HEK293T (cell line): ENCODE results near the gene ZNF362.

ENCODE experiments used
- CTCF ChIA-PET: fragments of 350-600 bp; formaldehyde crosslinking; extraction: SDS; loops from one replicate; lab custom pipeline; 2021; ENCODE audit warnings: antibody characterized with exemption, inconsistent platforms; lab: Yijun Ruan, JAX
- POLR2A ChIA-PET: fragments of 350-600 bp; formaldehyde crosslinking; extraction: SDS; loops from one replicate; lab custom pipeline; 2020; ENCODE audit warnings: antibody characterized with exemption, inconsistent platforms; lab: Yijun Ruan, JAX
- DNase-seq: peaks from one replicate; pipeline ENCODE4 v3.0.0; 2012; ENCODE audit warnings: mixed read lengths; ENCODE audit errors: extremely low spot score
- ARNT ChIP-seq: fragments of 450-650 bp; IDR thresholded peaks from 2 replicates; pipeline ENCODE4 v1.6.1; 2017; ENCODE audit warnings: mild to moderate bottlenecking
- BHLHE40 ChIP-seq: fragments of 450-650 bp; IDR thresholded peaks from 2 replicates; pipeline ENCODE4 v1.6.1; 2016; ENCODE audit warnings: mild to moderate bottlenecking, moderate library complexity, borderline replicate concordance
- CTBP1 ChIP-seq: fragments of 450-650 bp; IDR thresholded peaks from 2 replicates; pipeline ENCODE4 v1.6.1; 2016; ENCODE audit warnings: borderline replicate concordance
- ELF4 ChIP-seq: fragments of 450-650 bp; IDR thresholded peaks from 2 replicates; pipeline ENCODE4 v1.6.1; 2017; ENCODE audit warnings: antibody characterized with exemption
- FOXA1 ChIP-seq: fragments of 450-650 bp; IDR thresholded peaks from 2 replicates; pipeline ENCODE4 v1.6.1; 2016; ENCODE audit warnings: mild to moderate bottlenecking
- FOXK2 ChIP-seq: fragments of 450-650 bp; IDR thresholded peaks from 2 replicates; pipeline ENCODE4 v1.6.1; 2016; ENCODE audit warnings: mild to moderate bottlenecking
- FOXM1 ChIP-seq: fragments of 450-650 bp; IDR thresholded peaks from 2 replicates; pipeline ENCODE4 v1.6.1; 2017; ENCODE audit warnings: mild to moderate bottlenecking, borderline replicate concordance
- HDGF ChIP-seq: fragments of 450-650 bp; IDR thresholded peaks from 2 replicates; pipeline ENCODE4 v1.6.1; 2017; ENCODE audit warnings: antibody characterized with exemption, borderline replicate concordance
- L3MBTL2 ChIP-seq: fragments of 450-650 bp; conservative IDR thresholded peaks from 2 replicates; pipeline ENCODE4 v1.6.1; 2016; ENCODE audit warnings: mild to moderate bottlenecking
- LEF1 ChIP-seq: fragments of 450-650 bp; IDR thresholded peaks from 2 replicates; pipeline ENCODE4 v1.6.1; 2017; ENCODE audit warnings: mild to moderate bottlenecking, borderline replicate concordance
- NFRKB ChIP-seq: fragments of 450-650 bp; IDR thresholded peaks from 2 replicates; pipeline ENCODE4 v1.6.1; 2016; ENCODE audit warnings: mild to moderate bottlenecking, moderate library complexity
- SP1 ChIP-seq: fragments of 450-650 bp; IDR thresholded peaks from 2 replicates; pipeline ENCODE4 v1.6.1; 2017
- SUZ12 ChIP-seq: fragments of 450-650 bp; IDR thresholded peaks from 2 replicates; pipeline ENCODE4 v1.6.1; 2016; ENCODE audit warnings: mild to moderate bottlenecking
- TARDBP ChIP-seq: fragments of 450-650 bp; IDR thresholded peaks from 2 replicates; pipeline ENCODE4 v1.6.1; 2016
- ZNF384 ChIP-seq: fragments of 450-650 bp; IDR thresholded peaks from 2 replicates; pipeline ENCODE4 v1.6.1; 2016
- TF ChIP-seq, protein P1 (sequence below): fragments of 450-650 bp; IDR thresholded peaks from 2 replicates; pipeline ENCODE4 v1.6.1; 2016

The ZNF362 gene

DNA sequence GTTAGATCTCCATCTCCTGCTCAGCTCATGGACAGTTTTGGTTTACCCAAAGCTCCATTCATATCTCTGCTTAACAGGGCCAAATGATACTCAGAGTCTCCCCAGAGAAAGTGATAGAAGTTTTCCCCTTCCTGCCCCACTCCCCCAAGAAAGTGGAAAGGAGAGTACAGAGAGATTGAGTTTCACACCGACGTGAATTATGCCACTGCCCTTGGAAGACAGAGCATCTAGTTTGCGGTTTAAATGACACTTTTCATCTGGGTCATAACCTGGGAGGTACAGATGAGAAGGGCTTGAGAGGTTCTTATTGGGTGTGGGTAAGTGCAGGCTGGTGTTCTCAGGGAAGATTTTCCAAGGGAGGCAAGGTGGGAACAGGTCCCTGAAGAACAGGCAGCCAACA lies 6.9 kb upstream of the ZNF362 start:
- TF ChIP-seq TARDBP (no peak), CTBP1 (no peak), FOXM1 (no peak), ARNT (no peak), SUZ12 (no peak), SP1 (no peak), HDGF (no peak), L3MBTL2 (no peak), FOXK2 (no peak), ELF4 (no peak), ZNF384 (no peak), NFRKB (no peak), BHLHE40 (no peak), LEF1 (no peak), FOXA1 (no peak)
- TF ChIP-seq, protein P1, sequence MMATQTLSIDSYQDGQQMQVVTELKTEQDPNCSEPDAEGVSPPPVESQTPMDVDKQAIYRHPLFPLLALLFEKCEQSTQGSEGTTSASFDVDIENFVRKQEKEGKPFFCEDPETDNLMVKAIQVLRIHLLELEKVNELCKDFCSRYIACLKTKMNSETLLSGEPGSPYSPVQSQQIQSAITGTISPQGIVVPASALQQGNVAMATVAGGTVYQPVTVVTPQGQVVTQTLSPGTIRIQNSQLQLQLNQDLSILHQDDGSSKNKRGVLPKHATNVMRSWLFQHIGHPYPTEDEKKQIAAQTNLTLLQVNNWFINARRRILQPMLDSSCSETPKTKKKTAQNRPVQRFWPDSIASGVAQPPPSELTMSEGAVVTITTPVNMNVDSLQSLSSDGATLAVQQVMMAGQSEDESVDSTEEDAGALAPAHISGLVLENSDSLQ = no peak
- POLR2A ChIA-PET = no interaction called here
- CTCF ChIA-PET = no interaction called here

DNA sequence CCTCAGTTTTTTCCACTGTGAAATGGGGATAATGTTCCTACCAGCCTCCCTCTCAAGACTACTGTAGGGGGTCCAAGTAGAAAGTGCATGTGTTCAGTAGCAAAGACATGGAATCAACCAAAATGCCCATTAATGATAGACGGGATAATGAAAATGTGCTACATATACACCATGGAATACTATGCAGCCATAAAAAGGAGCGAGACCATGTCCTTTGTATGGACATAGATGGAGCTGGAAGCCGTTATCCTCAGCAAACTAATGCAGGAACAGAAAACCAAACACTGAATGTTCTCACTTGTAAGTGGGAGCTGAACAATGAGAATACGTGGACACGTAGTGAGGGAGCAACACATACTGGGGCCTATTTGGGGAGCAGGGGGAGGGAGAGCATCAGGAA lies 6.1 kb upstream of the ZNF362 start:
- no peak for DNase-seq

More for the DNA sequence above, 6.9 kb upstream of the ZNF362 start:
- DNase-seq = no peak

DNA sequence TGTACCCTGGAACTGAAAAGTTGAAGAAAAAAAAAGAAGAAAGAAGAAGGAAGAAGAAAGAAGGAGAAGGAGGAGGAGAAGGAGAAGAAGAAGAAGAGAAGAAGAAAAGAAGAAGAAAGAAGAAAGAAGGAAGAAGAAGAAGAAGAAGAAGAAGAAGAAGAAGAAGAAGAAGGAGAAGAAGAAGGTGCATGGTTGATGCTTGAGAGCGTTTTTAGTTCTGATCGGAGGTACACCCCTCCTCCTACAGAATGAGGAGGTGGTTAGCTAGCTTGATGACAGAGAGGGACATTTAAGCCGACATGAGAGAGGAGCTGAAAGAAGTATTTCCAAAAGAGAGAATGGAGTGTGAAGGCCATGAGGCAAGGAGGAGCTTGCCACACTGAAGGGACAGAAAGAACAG lies 5.6 kb upstream of the ZNF362 start:
- ChIA-PET POLR2A (no interaction called here), CTCF (no interaction called here)
- DNase-seq = no peak
- TF ChIP-seq SP1 (no peak), NFRKB (no peak), ZNF384 (no peak), FOXM1 (no peak), L3MBTL2 (no peak), FOXA1 (no peak), CTBP1 (no peak), ELF4 (no peak)

More for the DNA sequence above, 6.1 kb upstream of the ZNF362 start:
- CTCF ChIA-PET = no interaction called here
- POLR2A ChIA-PET = no interaction called here
- TF ChIP-seq BHLHE40 (no peak), NFRKB (no peak), ELF4 (no peak), CTBP1 (no peak), SP1 (no peak)
- TF ChIP-seq, protein P1 = no peak

DNA sequence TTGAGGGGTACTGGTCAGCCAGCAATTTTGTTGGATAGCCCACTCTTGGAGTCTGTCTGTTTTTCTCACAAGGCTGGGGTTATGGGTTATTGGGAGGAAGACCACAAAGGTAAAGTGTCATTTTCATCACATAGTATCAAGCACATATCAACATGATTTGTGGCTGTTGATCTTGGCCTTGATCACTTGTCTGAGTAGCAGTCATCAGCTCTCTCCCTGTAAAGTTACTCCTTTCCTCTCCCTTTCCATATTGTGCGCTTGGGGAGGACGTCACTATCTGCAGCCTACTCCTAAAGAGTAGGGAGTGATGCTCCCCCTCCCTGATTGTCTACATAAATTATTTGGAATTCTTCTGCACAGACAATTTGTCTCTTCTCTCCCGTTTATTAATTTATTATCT lies 1.8 kb upstream of the ZNF362 start:
- no peak for TF ChIP-seq NFRKB
- no peak for TF ChIP-seq ZNF384
- no peak for TF ChIP-seq BHLHE40
- no peak for TF ChIP-seq ELF4
- no peak for TF ChIP-seq LEF1
- TF ChIP-seq FOXA1 = no peak
- TF ChIP-seq CTBP1 = no peak
- no peak for TF ChIP-seq SUZ12
- TF ChIP-seq, protein P1 = no peak
- TF ChIP-seq HDGF = no peak
- no peak for TF ChIP-seq TARDBP
- TF ChIP-seq FOXM1 = no peak
- CTCF ChIA-PET = interaction anchor here (1.5 kb wide), 1 partner anchor 43 kb away, joined by 3 read pairs; no protein-coding TSS in a partner anchor
- POLR2A ChIA-PET = interaction anchor here (1.7 kb wide), 1 partner anchor 127 kb away, joined by 5 read pairs; no protein-coding TSS in a partner anchor
- DNase-seq = no peak

DNA sequence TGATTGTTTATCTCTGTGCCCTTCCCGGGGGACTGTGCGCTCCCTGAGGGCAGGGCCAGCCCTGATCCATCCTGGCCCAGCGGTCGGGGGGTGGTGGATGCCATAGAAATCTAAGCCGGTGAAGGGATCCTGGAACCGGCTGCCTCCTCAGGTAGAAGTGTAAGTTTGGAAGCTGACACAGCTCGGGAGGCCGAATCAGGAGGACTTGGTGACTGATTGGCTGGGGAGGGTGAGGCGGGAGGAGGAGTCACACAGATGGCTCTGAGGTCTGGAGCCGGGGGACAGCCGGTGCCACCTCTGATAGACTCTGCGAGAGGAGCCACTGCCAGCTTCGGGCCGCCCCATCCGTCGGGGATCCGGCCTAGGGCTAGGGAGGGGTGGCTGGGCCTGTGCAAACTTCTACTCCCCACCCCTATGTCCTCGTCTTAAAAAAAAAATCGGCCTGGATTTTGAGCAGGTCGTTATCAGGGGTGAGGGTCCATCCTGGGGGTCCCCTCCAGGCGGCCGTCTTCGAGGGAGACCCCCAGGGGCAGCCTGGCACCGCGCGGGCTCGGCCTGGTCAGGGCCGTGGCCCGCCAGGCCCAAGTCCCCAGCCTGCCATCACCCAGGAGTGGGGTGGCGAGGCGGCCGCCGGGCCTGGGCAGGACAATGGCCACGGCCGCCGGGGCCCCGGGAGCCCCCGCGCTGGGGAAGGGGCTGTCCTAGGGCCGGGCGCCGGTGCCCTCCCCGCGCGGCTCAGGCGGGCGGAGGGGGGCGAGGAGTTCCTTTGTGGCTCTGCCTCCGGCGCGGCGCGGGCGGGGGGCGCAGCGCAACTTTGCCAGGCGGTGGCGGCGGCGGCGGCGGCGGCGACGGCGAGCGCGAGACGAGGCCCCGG lies 708 bp upstream of the ZNF362 start:
- CTCF ChIA-PET = interaction anchor here (1.5 kb wide), 1 partner anchor 42 kb away, joined by 3 read pairs; no protein-coding TSS in a partner anchor

More for the DNA sequence above, 708 bp upstream of the ZNF362 start:
- TF ChIP-seq SUZ12 = no peak
- TF ChIP-seq NFRKB = no peak
- TF ChIP-seq, protein P1 = no peak
- TF ChIP-seq LEF1 = no peak
- no peak for TF ChIP-seq BHLHE40
- no peak for TF ChIP-seq ELF4
- no peak for TF ChIP-seq HDGF
- TF ChIP-seq ZNF384 = no peak
- no peak; the same call in 1 of the 2 replicates for TF ChIP-seq FOXM1
- no peak for TF ChIP-seq CTBP1
- TF ChIP-seq L3MBTL2 = no peak
- TF ChIP-seq SP1 = no peak
- POLR2A ChIA-PET = interaction anchor here (1.7 kb wide), 1 partner anchor 128 kb away, joined by 5 read pairs; no protein-coding TSS in a partner anchor
- peak; percentile 64 for DNase-seq
